ENCODE data around the gene DHRS13. TPM values are rescaled to one million over a fixed set of nuclear protein-coding genes. Genes with fewer than 3 reads are reported as not detected.

Gene DHRS13
- polyA plus RNA-seq, 1 donor (not counting 4 experiments of a cell fraction or from before 2014, with no cell fraction given): 3.4 TPM

DNA sequence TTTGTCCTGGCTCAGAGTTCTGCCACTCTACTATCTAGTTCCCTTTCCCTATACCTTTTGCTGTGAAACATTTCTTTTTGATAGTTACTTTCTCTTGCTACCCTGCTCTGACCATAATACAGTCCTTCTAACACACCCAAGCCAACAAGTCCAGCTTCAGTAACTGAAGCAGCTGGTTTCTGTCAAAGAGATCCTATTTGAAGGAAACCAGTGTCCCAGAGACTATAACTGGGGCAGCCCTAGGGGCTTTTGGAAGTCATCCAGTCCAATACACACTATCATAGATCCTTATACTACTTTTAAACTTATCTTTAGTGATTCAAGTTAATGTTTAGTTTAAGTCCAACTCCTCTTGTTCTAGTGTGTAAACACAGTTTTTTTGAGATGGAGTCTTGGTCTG is 17.3 kb upstream of the DHRS13 start:
- H4K20me1 ChIP-seq (ENCODE audit: control insufficient read depth, extremely low read depth, insufficient read depth, low read length): no peaks in the 10 kb centered on the region

DNA sequence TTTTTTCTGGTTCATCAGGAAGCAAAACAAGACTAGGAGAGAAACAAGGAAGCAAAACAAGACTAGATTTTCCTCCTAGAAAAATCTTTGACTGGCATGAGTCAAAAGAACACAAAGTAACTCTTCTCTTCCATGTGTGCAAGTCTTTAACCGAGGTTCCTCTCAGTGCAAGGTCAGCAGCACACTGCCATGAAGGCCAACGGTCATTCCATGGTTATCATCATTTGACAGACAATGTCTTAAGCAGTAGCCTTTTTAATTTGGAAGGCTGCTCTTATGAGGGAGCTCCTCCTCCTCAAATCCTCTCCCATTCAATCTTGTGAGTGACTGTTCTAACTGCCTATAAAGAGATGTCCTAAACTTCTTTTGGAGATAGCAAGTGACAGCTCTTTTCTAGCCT is 15.4 kb upstream of the DHRS13 start:
- dilution Hi-C loops (cut with MboI; ENCODE audit: extremely low pct_ligation_motif_present, low sequenced_read_pairs): no loop called here
- H2AFZ ChIP-seq (ENCODE audit: control insufficient read depth, low read length): no peak overlapping the region
- H3K79me2 ChIP-seq (ENCODE audit: control insufficient read depth, insufficient read depth, low read length): no peaks in the 10 kb centered on the region
- H3K9ac ChIP-seq (ENCODE audit: control insufficient read depth, extremely low read depth, insufficient read depth, low read length): no peak overlapping the region
- TF ChIP-seq, protein P1, sequence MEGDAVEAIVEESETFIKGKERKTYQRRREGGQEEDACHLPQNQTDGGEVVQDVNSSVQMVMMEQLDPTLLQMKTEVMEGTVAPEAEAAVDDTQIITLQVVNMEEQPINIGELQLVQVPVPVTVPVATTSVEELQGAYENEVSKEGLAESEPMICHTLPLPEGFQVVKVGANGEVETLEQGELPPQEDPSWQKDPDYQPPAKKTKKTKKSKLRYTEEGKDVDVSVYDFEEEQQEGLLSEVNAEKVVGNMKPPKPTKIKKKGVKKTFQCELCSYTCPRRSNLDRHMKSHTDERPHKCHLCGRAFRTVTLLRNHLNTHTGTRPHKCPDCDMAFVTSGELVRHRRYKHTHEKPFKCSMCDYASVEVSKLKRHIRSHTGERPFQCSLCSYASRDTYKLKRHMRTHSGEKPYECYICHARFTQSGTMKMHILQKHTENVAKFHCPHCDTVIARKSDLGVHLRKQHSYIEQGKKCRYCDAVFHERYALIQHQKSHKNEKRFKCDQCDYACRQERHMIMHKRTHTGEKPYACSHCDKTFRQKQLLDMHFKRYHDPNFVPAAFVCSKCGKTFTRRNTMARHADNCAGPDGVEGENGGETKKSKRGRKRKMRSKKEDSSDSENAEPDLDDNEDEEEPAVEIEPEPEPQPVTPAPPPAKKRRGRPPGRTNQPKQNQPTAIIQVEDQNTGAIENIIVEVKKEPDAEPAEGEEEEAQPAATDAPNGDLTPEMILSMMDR (optimal IDR thresholded peaks at IDR 0.05 in 1 of 3, IDR thresholded peaks at IDR 0.05 in 1 of 3, conservative IDR thresholded peaks at IDR 0.05 in 1 of 3; ENCODE audit: extremely low read depth in 1 of 3, insufficient read depth in 2 of 3, low read length in 3 of 3): no peak
- TF ChIP-seq EZH2 (IDR thresholded peaks at IDR 0.05; ENCODE audit: low read length): no peak
- H3K9me1 ChIP-seq (ENCODE audit: control insufficient read depth, extremely low read depth, insufficient read depth, low read length): no peaks in the 10 kb centered on the region
- H3K9me3 ChIP-seq (ENCODE audit: control insufficient read depth, low read depth, low read length): peaks cover 6% of the 10 kb centered on the region
- H4K20me1 ChIP-seq (ENCODE audit: control insufficient read depth, extremely low read depth, insufficient read depth, low read length): no peaks in the 10 kb centered on the region
- DNase-seq (ENCODE audit: low read depth, low spot score) (no peak), FAIRE-seq (no peak)
- no peak overlapping the region for H3K27ac ChIP-seq (ENCODE audit: control insufficient read depth, insufficient read depth, low read length)
- no peak overlapping the region for H3K4me2 ChIP-seq (ENCODE audit: control insufficient read depth, extremely low read depth, insufficient read depth, low read depth, low read length)
- peaks cover 49 to 73% of the 10 kb centered on the region in 2 experiments for H3K36me3 ChIP-seq (ENCODE audit: control insufficient read depth in 2 of 2, extremely low read depth in 1 of 2, insufficient read depth in 2 of 2, low read length in 2 of 2)
- no peak overlapping the region for H3K4me3 ChIP-seq (ENCODE audit: control insufficient read depth in 2 of 3, extremely low read depth in 1 of 3, insufficient read depth in 2 of 3, low read depth in 1 of 3, low read length in 3 of 3)
- H3K27me3 ChIP-seq (ENCODE audit: control insufficient read depth, extremely low read depth, insufficient read depth, low read length): no peaks in the 10 kb centered on the region
- H3K4me1 ChIP-seq (ENCODE audit: control insufficient read depth, extremely low read depth, insufficient read depth, low read length): no peaks in the 10 kb centered on the region

More for the DNA sequence above, 17.3 kb upstream of the DHRS13 start:
- H3K27ac ChIP-seq (ENCODE audit: control insufficient read depth, insufficient read depth, low read length): no peak overlapping the region
- no peaks in the 10 kb centered on the region for H3K27me3 ChIP-seq (ENCODE audit: control insufficient read depth, extremely low read depth, insufficient read depth, low read length)
- H2AFZ ChIP-seq (ENCODE audit: control insufficient read depth, low read length): no peak overlapping the region
- H3K79me2 ChIP-seq (ENCODE audit: control insufficient read depth, insufficient read depth, low read length): peaks cover 10% of the 10 kb centered on the region
- dilution Hi-C loops (cut with MboI; ENCODE audit: extremely low pct_ligation_motif_present, low sequenced_read_pairs): no loop called here
- no peak overlapping the region for H3K4me2 ChIP-seq (ENCODE audit: control insufficient read depth, extremely low read depth, insufficient read depth, low read depth, low read length)
- TF ChIP-seq EZH2 (IDR thresholded peaks at IDR 0.05; ENCODE audit: low read length): no peak
- TF ChIP-seq, protein P1 (optimal IDR thresholded peaks at IDR 0.05 in 1 of 3, IDR thresholded peaks at IDR 0.05 in 1 of 3, conservative IDR thresholded peaks at IDR 0.05 in 1 of 3; ENCODE audit: extremely low read depth in 1 of 3, insufficient read depth in 2 of 3, low read length in 3 of 3): no peak
- DNase-seq (ENCODE audit: low read depth, low spot score) (no peak), FAIRE-seq (no peak)
- no peaks in the 10 kb centered on the region for H3K9me1 ChIP-seq (ENCODE audit: control insufficient read depth, extremely low read depth, insufficient read depth, low read length)
- H3K4me1 ChIP-seq (ENCODE audit: control insufficient read depth, extremely low read depth, insufficient read depth, low read length): no peaks in the 10 kb centered on the region
- H3K4me3 ChIP-seq (ENCODE audit: control insufficient read depth in 2 of 3, extremely low read depth in 1 of 3, insufficient read depth in 2 of 3, low read depth in 1 of 3, low read length in 3 of 3): no peak overlapping the region
- peaks cover 51 to 72% of the 10 kb centered on the region in 2 experiments for H3K36me3 ChIP-seq (ENCODE audit: control insufficient read depth in 2 of 2, extremely low read depth in 1 of 2, insufficient read depth in 2 of 2, low read length in 2 of 2)
- H3K9me3 ChIP-seq (ENCODE audit: control insufficient read depth, low read depth, low read length): peaks cover 2% of the 10 kb centered on the region
- H3K9ac ChIP-seq (ENCODE audit: control insufficient read depth, extremely low read depth, insufficient read depth, low read length): no peak overlapping the region

Measured in keratinocyte (primary cell).